Measurements from ENCODE around the gene PCDHB8.
"Not testable (repeated sequence)": the region's sequence is repeated elsewhere in the genome, so short reads cannot be mapped to it uniquely, and the experiment has no call there.

PCDHB8 gene

GRCh38 chr5:141213656-141214339, 36.2 kb downstream of the PCDHB8 start, which contains the start of gene PCDHB13:
PCDHB13 (plus strand) TSS chr5:141213919; CDS start chr5:141214124, 205 bp downstream.
- not testable (repeated sequence) for H3K4me1 ChIP-seq (ENCODE audit: insufficient read depth, low read length, severe bottlenecking); H3K9me3 ChIP-seq (ENCODE audit: low read length); H3K4me3 ChIP-seq (ENCODE audit: low read depth, low read length, poor library complexity, severe bottlenecking); H4K20me1 ChIP-seq (ENCODE audit: insufficient read depth, low read length); H3F3A ChIP-seq (ENCODE audit: insufficient read depth, low read length); H3K79me2 ChIP-seq (ENCODE audit: insufficient read depth, low read length); H3K9ac ChIP-seq (ENCODE audit: low read length); H3K36me3 ChIP-seq (ENCODE audit: insufficient read depth, low read length); H3K9me2 ChIP-seq (ENCODE audit: low read depth, low read length); H3K4me2 ChIP-seq (ENCODE audit: low read length); H3K27me3 ChIP-seq (ENCODE audit: insufficient read depth, low read length); H3K27ac ChIP-seq (ENCODE audit: low read depth, low read length, poor library complexity, severe bottlenecking); H2AFZ ChIP-seq (ENCODE audit: low read length)
- TF ChIP-seq CTCF (IDR thresholded peaks at IDR 0.05; ENCODE audit: low read length), result peak; percentile 26; the same call in 1 of the 2 replicates

- not testable (repeated sequence) for H3K4me3 ChIP-seq (ENCODE audit: low read depth, low read length, poor library complexity, severe bottlenecking); H3K79me2 ChIP-seq (ENCODE audit: insufficient read depth, low read length); H3K36me3 ChIP-seq (ENCODE audit: insufficient read depth, low read length); H3K4me2 ChIP-seq (ENCODE audit: low read length); H3K27ac ChIP-seq (ENCODE audit: low read depth, low read length, poor library complexity, severe bottlenecking); H3K9me2 ChIP-seq (ENCODE audit: low read depth, low read length); H3K9ac ChIP-seq (ENCODE audit: low read length); H3K4me1 ChIP-seq (ENCODE audit: insufficient read depth, low read length, severe bottlenecking); H4K20me1 ChIP-seq (ENCODE audit: insufficient read depth, low read length); H3F3A ChIP-seq (ENCODE audit: insufficient read depth, low read length); H2AFZ ChIP-seq (ENCODE audit: low read length); H3K27me3 ChIP-seq (ENCODE audit: insufficient read depth, low read length); H3K9me3 ChIP-seq (ENCODE audit: low read length)
These were observed 37.0 kb downstream of the PCDHB8 start for GRCh38 chr5:141214583-141214982.

- not testable (repeated sequence) for H3F3A ChIP-seq (ENCODE audit: insufficient read depth, low read length); H3K4me2 ChIP-seq (ENCODE audit: low read length); H3K27ac ChIP-seq (ENCODE audit: low read depth, low read length, poor library complexity, severe bottlenecking); H4K20me1 ChIP-seq (ENCODE audit: insufficient read depth, low read length); H3K79me2 ChIP-seq (ENCODE audit: insufficient read depth, low read length); H3K9ac ChIP-seq (ENCODE audit: low read length); H3K36me3 ChIP-seq (ENCODE audit: insufficient read depth, low read length); H3K9me2 ChIP-seq (ENCODE audit: low read depth, low read length); H2AFZ ChIP-seq (ENCODE audit: low read length); H3K4me3 ChIP-seq (ENCODE audit: low read depth, low read length, poor library complexity, severe bottlenecking); H3K9me3 ChIP-seq (ENCODE audit: low read length); H3K4me1 ChIP-seq (ENCODE audit: insufficient read depth, low read length, severe bottlenecking); H3K27me3 ChIP-seq (ENCODE audit: insufficient read depth, low read length)
These were observed 37.9 kb downstream of the PCDHB8 start for GRCh38 chr5:141215504-141215903.

GRCh38 chr5:141216035-141216434, 38.4 kb downstream of the PCDHB8 start:
- not testable (repeated sequence) for H3K4me1 ChIP-seq (ENCODE audit: insufficient read depth, low read length, severe bottlenecking); H3K79me2 ChIP-seq (ENCODE audit: insufficient read depth, low read length); H3F3A ChIP-seq (ENCODE audit: insufficient read depth, low read length); H3K27me3 ChIP-seq (ENCODE audit: insufficient read depth, low read length); H4K20me1 ChIP-seq (ENCODE audit: insufficient read depth, low read length); H3K9me2 ChIP-seq (ENCODE audit: low read depth, low read length); H3K36me3 ChIP-seq (ENCODE audit: insufficient read depth, low read length); H2AFZ ChIP-seq (ENCODE audit: low read length); H3K9ac ChIP-seq (ENCODE audit: low read length); H3K27ac ChIP-seq (ENCODE audit: low read depth, low read length, poor library complexity, severe bottlenecking); H3K4me3 ChIP-seq (ENCODE audit: low read depth, low read length, poor library complexity, severe bottlenecking); H3K4me2 ChIP-seq (ENCODE audit: low read length); H3K9me3 ChIP-seq (ENCODE audit: low read length)
